Measurements from ENCODE around the gene BCL11A.

- no peak for TF ChIP-seq CTCF (IDR thresholded peaks at IDR 0.05; ENCODE audit: low read depth, low read length, missing input control)
- TF ChIP-seq YY1 (IDR thresholded peaks at IDR 0.05): peak; percentile 29
- TF ChIP-seq ATF3 (IDR thresholded peaks at IDR 0.05): no peak
- TF ChIP-seq SP1 (IDR thresholded peaks at IDR 0.05): no peak
- peak; percentile 18 to 22 for TF ChIP-seq RAD21 (IDR thresholded peaks at IDR 0.05)
- no peak for TF ChIP-seq RXRA (IDR thresholded peaks at IDR 0.05)
- TF ChIP-seq REST (IDR thresholded peaks at IDR 0.05): no peak
- no peak for TF ChIP-seq FOXA1 (IDR thresholded peaks at IDR 0.05)
These were observed 22.7 kb downstream of the BCL11A start for GRCh38 chr2:60530660-60531281.

Measured in liver (tissue), 3 donors.